Neuronal stem cell (in vitro differentiated cells): ENCODE data around the gene LARGE2.

Source experiments
- DNase-seq: peaks from one replicate; pipeline ENCODE4 v3.0.0-alpha.2; 2013; ENCODE audit warnings: low spot score
- H2AFZ ChIP-seq: one replicate; pipeline ENCODE4 v1.6.1; 2013; ENCODE audit warnings: mild to moderate bottlenecking, low read length, inconsistent platforms
- H2AK5ac ChIP-seq: 2 replicates; pipeline ENCODE4 v1.6.1; 2013; ENCODE audit warnings: low read depth, mild to moderate bottlenecking, inconsistent platforms, low read length, moderate library complexity, mixed read lengths
- H2BK120ac ChIP-seq: 2 replicates; pipeline ENCODE4 v1.6.1; 2013; ENCODE audit warnings: low read depth, mild to moderate bottlenecking, inconsistent platforms, low read length, moderate library complexity, mixed read lengths
- H2BK12ac ChIP-seq: one replicate; pipeline ENCODE4 v1.6.1; 2013; ENCODE audit warnings: low read length, inconsistent platforms
- H2BK15ac ChIP-seq: 2 replicates; pipeline ENCODE4 v1.6.1; 2013; ENCODE audit warnings: mild to moderate bottlenecking, low read length, inconsistent platforms, mixed read lengths
- H2BK5ac ChIP-seq: one replicate; pipeline ENCODE4 v1.6.1; 2013; ENCODE audit warnings: inconsistent platforms, mild to moderate bottlenecking, low read length, moderate library complexity
- H3K14ac ChIP-seq: one replicate; pipeline ENCODE4 v1.6.1; 2013; ENCODE audit warnings: low read length, inconsistent platforms
- H3K18ac ChIP-seq: 2 replicates; pipeline ENCODE4 v1.6.1; 2013; ENCODE audit warnings: low read length, inconsistent platforms
- H3K23ac ChIP-seq: 2 replicates; pipeline ENCODE4 v1.6.1; 2013; ENCODE audit warnings: low read depth, mild to moderate bottlenecking, mixed read lengths, low read length, inconsistent platforms; ENCODE audit not compliant: poor library complexity
- H3K27ac ChIP-seq: replicated peaks from 3 replicates; pipeline ENCODE4 v1.5.1; 2013; ENCODE audit warnings: low read length, inconsistent platforms
- H3K27me3 ChIP-seq, 3 experiments: 2 replicates each; pipeline ENCODE4 v1.6.1; 2013; ENCODE audit warnings: low read length in 3 of 3, mild to moderate bottlenecking in 2 of 3, inconsistent platforms in 1 of 3, low read depth in 1 of 3, mixed read lengths in 1 of 3, moderate library complexity in 1 of 3; ENCODE audit not compliant: control insufficient read depth in 3 of 3, insufficient read depth in 3 of 3
- H3K36me3 ChIP-seq, 2 donors: replicated peaks in 1 of 2; 2 replicates each; pipeline ENCODE4 v1.6.1; 2013; ENCODE audit warnings: low read length in 2 of 2; ENCODE audit not compliant: control insufficient read depth in 2 of 2, insufficient read depth in 2 of 2
- H3K4ac ChIP-seq: 2 replicates; pipeline ENCODE4 v1.6.1; 2013; ENCODE audit warnings: inconsistent platforms, mild to moderate bottlenecking, low read length, moderate library complexity
- H3K4me1 ChIP-seq, 2 donors: 1 replicate in 1 of 2; 2 replicates in 1 of 2; pipeline ENCODE4 v1.6.1; 2013; ENCODE audit warnings: low read length in 2 of 2, low read depth in 1 of 2; ENCODE audit not compliant: control insufficient read depth in 2 of 2, insufficient read depth in 1 of 2
- H3K4me2 ChIP-seq: one replicate; pipeline ENCODE4 v1.6.1; 2013; ENCODE audit warnings: mild to moderate bottlenecking, low read length, inconsistent platforms; ENCODE audit not compliant: insufficient read depth, poor library complexity, severe bottlenecking
- H3K4me3 ChIP-seq, 2 donors: 2 replicates each; pipeline ENCODE4 v1.5.1; 2013; ENCODE audit warnings: low read length in 2 of 2, mild to moderate bottlenecking in 2 of 2, inconsistent platforms in 1 of 2, moderate library complexity in 1 of 2
- H3K79me1 ChIP-seq: one replicate; pipeline ENCODE4 v1.6.1; 2013; ENCODE audit warnings: low read depth, mild to moderate bottlenecking, inconsistent platforms, low read length, moderate library complexity
- H3K9ac ChIP-seq: one replicate; pipeline ENCODE4 v1.6.1; 2013; ENCODE audit warnings: mild to moderate bottlenecking, low read depth, low read length, inconsistent platforms; ENCODE audit not compliant: poor library complexity
- H3K9me3 ChIP-seq, 2 donors: replicated peaks in 1 of 2; 2 replicates each; pipeline versions ENCODE3 to v1.6.1; 2013; ENCODE audit warnings: low read length in 2 of 2, mild to moderate bottlenecking in 2 of 2, inconsistent platforms in 1 of 2, low read depth in 1 of 2, mixed read lengths in 1 of 2, moderate library complexity in 1 of 2; ENCODE audit not compliant: control insufficient read depth in 2 of 2, insufficient read depth in 1 of 2
- H4K8ac ChIP-seq: one replicate; pipeline ENCODE4 v1.6.1; 2013; ENCODE audit warnings: low read depth, mild to moderate bottlenecking, inconsistent platforms, low read length, moderate library complexity
- H4K91ac ChIP-seq: one replicate; pipeline ENCODE4 v1.6.1; 2013; ENCODE audit warnings: low read length, low read depth, mild to moderate bottlenecking, inconsistent platforms; ENCODE audit not compliant: poor library complexity
- WGBS, 2 donors: extraction: QIAGEN DNeasy Blood & Tissue Kit; methylation state at CpG; one replicate each; pipeline ENCODE4 v1.1.7; 2013; ENCODE audit warnings: missing lambda C conversion rate in 2 of 2, mixed read lengths in 1 of 2; ENCODE audit not compliant: insufficient read length in 2 of 2, insufficient replicate concordance in 1 of 2; ENCODE audit errors: extremely low coverage in 2 of 2; 5-methylcytosine and 5-hydroxymethylcytosine counted together

Gene LARGE2

GRCh38 chr11:45936511-45937054 is 14.1 kb downstream of the LARGE2 start:
- no peak overlapping the region for H2AK5ac ChIP-seq
- no peak overlapping the region for H2AFZ ChIP-seq
- H2BK12ac ChIP-seq, result no peak overlapping the region
- no peak overlapping the region for H3K4ac ChIP-seq
- no peak overlapping the region for H4K91ac ChIP-seq
- no peak overlapping the region for H3K9ac ChIP-seq
- no peak overlapping the region for H3K4me2 ChIP-seq
- H3K23ac ChIP-seq, result no peak overlapping the region
- no peak overlapping the region for H3K4me3 ChIP-seq
- peaks cover 0 to 2% of the 10 kb centered on the region in 2 donors for H3K9me3 ChIP-seq
- H3K79me1 ChIP-seq, result no peaks in the 10 kb centered on the region
- peaks cover 0 to 3% of the 10 kb centered on the region in 2 donors for H3K4me1 ChIP-seq
- no CpG with 5 or more reads among the region's 4 CpGs for WGBS, 2 donors
- no peak overlapping the region for H3K14ac ChIP-seq
- H2BK15ac ChIP-seq, result no peak overlapping the region
- no peaks in the 10 kb centered on the region for H3K27me3 ChIP-seq
- no peak overlapping the region for H2BK5ac ChIP-seq
- peaks cover 28 to 74% of the 10 kb centered on the region in 2 donors for H3K36me3 ChIP-seq
- no peak overlapping the region for H4K8ac ChIP-seq
- DNase-seq, result no peak
- no peak overlapping the region for H3K27ac ChIP-seq
- H3K18ac ChIP-seq, result no peak overlapping the region
- no peak overlapping the region for H2BK120ac ChIP-seq

GRCh38 chr11:45937916-45938315 is 15.5 kb downstream of the LARGE2 start:
- Histone ChIP-seq H2BK15ac (no peak overlapping the region), H2BK5ac (no peak overlapping the region), H3K18ac (no peak overlapping the region), H2AFZ (no peak overlapping the region), H3K23ac (no peak overlapping the region), H3K4ac (no peak overlapping the region), H3K4me1 (peaks cover 0 to 3% of the 10 kb centered on the region in 2 donors), H2AK5ac (no peak overlapping the region), H3K27me3 (no peaks in the 10 kb centered on the region), H3K27ac (no peak overlapping the region), H3K4me3 (no peak overlapping the region), H3K14ac (no peak overlapping the region), H3K9ac (no peak overlapping the region), H4K91ac (no peak overlapping the region), H3K4me2 (no peak overlapping the region), H3K9me3 (no peaks in the 10 kb centered on the region), H3K36me3 (peaks cover 23 to 73% of the 10 kb centered on the region in 2 donors), H4K8ac (no peak overlapping the region), H3K79me1 (no peaks in the 10 kb centered on the region), H2BK120ac (no peak overlapping the region), H2BK12ac (no peak overlapping the region)
- no peak for DNase-seq
- no CpG with 5 or more reads among the region's 10 CpGs for WGBS, 2 donors

- Histone ChIP-seq H3K9me3 (no peaks in the 10 kb centered on the region), H4K8ac (no peak overlapping the region), H3K36me3 (peaks cover 14 to 73% of the 10 kb centered on the region in 2 donors), H3K4ac (no peak overlapping the region), H3K27me3 (no peaks in the 10 kb centered on the region), H2BK120ac (no peak overlapping the region), H3K14ac (no peak overlapping the region), H3K9ac (no peak overlapping the region), H3K23ac (no peak overlapping the region), H2AK5ac (no peak overlapping the region), H3K79me1 (no peaks in the 10 kb centered on the region), H3K4me3 (no peak overlapping the region), H4K91ac (no peak overlapping the region), H3K18ac (no peak overlapping the region), H2BK12ac (no peak overlapping the region), H2BK15ac (no peak overlapping the region), H3K4me2 (no peak overlapping the region), H2AFZ (no peak overlapping the region), H3K27ac (no peak overlapping the region), H3K4me1 (peaks cover 0 to 3% of the 10 kb centered on the region in 2 donors), H2BK5ac (no peak overlapping the region)
- DNase-seq, result no peak
- no CpG with 5 or more reads among the region's 2 CpGs for WGBS, 2 donors
These were observed 17.4 kb downstream of the LARGE2 start for GRCh38 chr11:45939836-45940235.

GRCh38 chr11:45941285-45941684 is 18.8 kb downstream of the LARGE2 start:
- Histone ChIP-seq H2BK5ac (no peak overlapping the region), H3K4ac (no peak overlapping the region), H2BK120ac (no peak overlapping the region), H4K8ac (no peak overlapping the region), H3K27me3 (no peaks in the 10 kb centered on the region), H3K4me2 (no peak overlapping the region), H3K36me3 (peaks cover 9 to 72% of the 10 kb centered on the region in 2 donors), H2BK15ac (no peak overlapping the region), H3K27ac (no peak overlapping the region), H3K79me1 (no peaks in the 10 kb centered on the region), H4K91ac (no peak overlapping the region), H2AFZ (no peak overlapping the region), H3K14ac (no peak overlapping the region), H3K9me3 (no peaks in the 10 kb centered on the region), H2AK5ac (no peak overlapping the region), H3K23ac (no peak overlapping the region), H2BK12ac (no peak overlapping the region), H3K4me3 (no peak overlapping the region), H3K4me1 (peaks cover 0 to 3% of the 10 kb centered on the region in 2 donors), H3K9ac (no peak overlapping the region), H3K18ac (no peak overlapping the region)
- WGBS, 2 donors, result no CpG with 5 or more reads among the region's 4 CpGs
- DNase-seq, result no peak
